Measurements from ENCODE around the gene NFIX. TPM values are rescaled to one million over a fixed set of nuclear protein-coding genes. Genes with fewer than 3 reads are reported as not detected.
A peak's percentile ranks its signal among the peaks of the same experiment; 100 is the strongest.

The NFIX gene
- total and polyA plus RNA-seq, 2 of the 13 experiments (the other 11 are each of a cell fraction or from before 2014, with no cell fraction given): 3.4 to 5.4 TPM

- TF ChIP-seq, protein P1, sequence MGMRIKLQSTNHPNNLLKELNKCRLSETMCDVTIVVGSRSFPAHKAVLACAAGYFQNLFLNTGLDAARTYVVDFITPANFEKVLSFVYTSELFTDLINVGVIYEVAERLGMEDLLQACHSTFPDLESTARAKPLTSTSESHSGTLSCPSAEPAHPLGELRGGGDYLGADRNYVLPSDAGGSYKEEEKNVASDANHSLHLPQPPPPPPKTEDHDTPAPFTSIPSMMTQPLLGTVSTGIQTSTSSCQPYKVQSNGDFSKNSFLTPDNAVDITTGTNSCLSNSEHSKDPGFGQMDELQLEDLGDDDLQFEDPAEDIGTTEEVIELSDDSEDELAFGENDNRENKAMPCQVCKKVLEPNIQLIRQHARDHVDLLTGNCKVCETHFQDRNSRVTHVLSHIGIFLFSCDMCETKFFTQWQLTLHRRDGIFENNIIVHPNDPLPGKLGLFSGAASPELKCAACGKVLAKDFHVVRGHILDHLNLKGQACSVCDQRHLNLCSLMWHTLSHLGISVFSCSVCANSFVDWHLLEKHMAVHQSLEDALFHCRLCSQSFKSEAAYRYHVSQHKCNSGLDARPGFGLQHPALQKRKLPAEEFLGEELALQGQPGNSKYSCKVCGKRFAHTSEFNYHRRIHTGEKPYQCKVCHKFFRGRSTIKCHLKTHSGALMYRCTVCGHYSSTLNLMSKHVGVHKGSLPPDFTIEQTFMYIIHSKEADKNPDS (CRISPR knock-in tag; IDR thresholded peaks at IDR 0.05): no peak
- no peak for TF ChIP-seq MTA3 (CRISPR knock-in tag; IDR thresholded peaks at IDR 0.05)
- no peak for TF ChIP-seq U2AF2 (IDR thresholded peaks at IDR 0.05; ENCODE audit: low read depth, low read length)
- no peak for TF ChIP-seq ZNF83 (CRISPR knock-in tag; IDR thresholded peaks at IDR 0.05; ENCODE audit: borderline replicate concordance)
- TF ChIP-seq TAF15 (IDR thresholded peaks at IDR 0.05; ENCODE audit: low read depth, low read length, poor library complexity, severe bottlenecking): no peak
- TF ChIP-seq HNRNPL (IDR thresholded peaks at IDR 0.05; ENCODE audit: low read depth, low read length): no peak
- no peak for TF ChIP-seq AGO2 (optimal IDR thresholded peaks at IDR 0.05; ENCODE audit: low read depth, low read length)
- no peak for TF ChIP-seq ZNF143 (CRISPR knock-in tag; IDR thresholded peaks at IDR 0.05)
- no peak for TF ChIP-seq ZNF451 (CRISPR knock-in tag; IDR thresholded peaks at IDR 0.05)
- TF ChIP-seq, protein P2, sequence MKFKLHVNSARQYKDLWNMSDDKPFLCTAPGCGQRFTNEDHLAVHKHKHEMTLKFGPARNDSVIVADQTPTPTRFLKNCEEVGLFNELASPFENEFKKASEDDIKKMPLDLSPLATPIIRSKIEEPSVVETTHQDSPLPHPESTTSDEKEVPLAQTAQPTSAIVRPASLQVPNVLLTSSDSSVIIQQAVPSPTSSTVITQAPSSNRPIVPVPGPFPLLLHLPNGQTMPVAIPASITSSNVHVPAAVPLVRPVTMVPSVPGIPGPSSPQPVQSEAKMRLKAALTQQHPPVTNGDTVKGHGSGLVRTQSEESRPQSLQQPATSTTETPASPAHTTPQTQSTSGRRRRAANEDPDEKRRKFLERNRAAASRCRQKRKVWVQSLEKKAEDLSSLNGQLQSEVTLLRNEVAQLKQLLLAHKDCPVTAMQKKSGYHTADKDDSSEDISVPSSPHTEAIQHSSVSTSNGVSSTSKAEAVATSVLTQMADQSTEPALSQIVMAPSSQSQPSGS (CRISPR knock-in tag; IDR thresholded peaks at IDR 0.05): peak; percentile 85; the same call in 1 of the 2 replicates
- TF ChIP-seq, protein P3, sequence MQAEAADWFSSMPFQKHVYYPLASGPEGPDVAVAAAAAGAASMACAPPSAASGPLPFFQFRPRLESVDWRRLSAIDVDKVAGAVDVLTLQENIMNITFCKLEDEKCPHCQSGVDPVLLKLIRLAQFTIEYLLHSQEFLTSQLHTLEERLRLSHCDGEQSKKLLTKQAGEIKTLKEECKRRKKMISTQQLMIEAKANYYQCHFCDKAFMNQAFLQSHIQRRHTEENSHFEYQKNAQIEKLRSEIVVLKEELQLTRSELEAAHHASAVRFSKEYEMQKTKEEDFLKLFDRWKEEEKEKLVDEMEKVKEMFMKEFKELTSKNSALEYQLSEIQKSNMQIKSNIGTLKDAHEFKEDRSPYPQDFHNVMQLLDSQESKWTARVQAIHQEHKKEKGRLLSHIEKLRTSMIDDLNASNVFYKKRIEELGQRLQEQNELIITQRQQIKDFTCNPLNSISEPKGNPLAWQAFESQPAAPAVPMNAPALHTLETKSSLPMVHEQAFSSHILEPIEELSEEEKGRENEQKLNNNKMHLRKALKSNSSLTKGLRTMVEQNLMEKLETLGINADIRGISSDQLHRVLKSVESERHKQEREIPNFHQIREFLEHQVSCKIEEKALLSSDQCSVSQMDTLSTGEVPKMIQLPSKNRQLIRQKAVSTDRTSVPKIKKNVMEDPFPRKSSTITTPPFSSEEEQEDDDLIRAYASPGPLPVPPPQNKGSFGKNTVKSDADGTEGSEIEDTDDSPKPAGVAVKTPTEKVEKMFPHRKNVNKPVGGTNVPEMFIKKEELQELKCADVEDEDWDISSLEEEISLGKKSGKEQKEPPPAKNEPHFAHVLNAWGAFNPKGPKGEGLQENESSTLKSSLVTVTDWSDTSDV (CRISPR knock-in tag; IDR thresholded peaks at IDR 0.05): no peak
- TF ChIP-seq, protein P4, sequence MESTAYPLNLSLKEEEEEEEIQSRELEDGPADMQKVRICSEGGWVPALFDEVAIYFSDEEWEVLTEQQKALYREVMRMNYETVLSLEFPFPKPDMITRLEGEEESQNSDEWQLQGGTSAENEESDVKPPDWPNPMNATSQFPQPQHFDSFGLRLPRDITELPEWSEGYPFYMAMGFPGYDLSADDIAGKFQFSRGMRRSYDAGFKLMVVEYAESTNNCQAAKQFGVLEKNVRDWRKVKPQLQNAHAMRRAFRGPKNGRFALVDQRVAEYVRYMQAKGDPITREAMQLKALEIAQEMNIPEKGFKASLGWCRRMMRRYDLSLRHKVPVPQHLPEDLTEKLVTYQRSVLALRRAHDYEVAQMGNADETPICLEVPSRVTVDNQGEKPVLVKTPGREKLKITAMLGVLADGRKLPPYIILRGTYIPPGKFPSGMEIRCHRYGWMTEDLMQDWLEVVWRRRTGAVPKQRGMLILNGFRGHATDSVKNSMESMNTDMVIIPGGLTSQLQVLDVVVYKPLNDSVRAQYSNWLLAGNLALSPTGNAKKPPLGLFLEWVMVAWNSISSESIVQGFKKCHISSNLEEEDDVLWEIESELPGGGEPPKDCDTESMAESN (CRISPR knock-in tag; conservative IDR thresholded peaks at IDR 0.05): 0 out of 2 replicates have a peak, but pooled peaks have one; percentile 46
- TF ChIP-seq SYNCRIP (IDR thresholded peaks at IDR 0.05; ENCODE audit: insufficient read depth, low read depth, low read length): no peak
- TF ChIP-seq MTF1 (CRISPR knock-in tag; IDR thresholded peaks at IDR 0.05): no peak
- no peak for TF ChIP-seq ZBTB21 (CRISPR knock-in tag; IDR thresholded peaks at IDR 0.05)
- no peak for TF ChIP-seq HES4 (CRISPR knock-in tag; IDR thresholded peaks at IDR 0.05; ENCODE audit: borderline replicate concordance)
- TF ChIP-seq ZNF558 (CRISPR knock-in tag; IDR thresholded peaks at IDR 0.05; ENCODE audit: borderline replicate concordance): no peak
- TF ChIP-seq ADNP (CRISPR knock-in tag; IDR thresholded peaks at IDR 0.05): no peak
- no peak for TF ChIP-seq ZNF274 (CRISPR knock-in tag; IDR thresholded peaks at IDR 0.05)
- no peak for TF ChIP-seq GMEB2 (CRISPR knock-in tag; IDR thresholded peaks at IDR 0.05; ENCODE audit: low read depth)
- TF ChIP-seq PITX1 (CRISPR knock-in tag; IDR thresholded peaks at IDR 0.05): 0 out of 2 replicates have a peak, but pooled peaks have one; percentile 15
These were observed 11.6 kb upstream of the NFIX start (continued) for GRCh38 chr19:12983542-12984142.
